Trophoblast cell (in vitro differentiated cells and primary cell): Measurements from ENCODE around the gene PRPSAP1.

ENCODE experiments used
- DNase-seq, 2 donors: peaks; one replicate each; pipeline ENCODE4 v3.0.0-alpha.2; 2016
- H2AFZ ChIP-seq: 2 replicates; pipeline ENCODE4 v1.6.1; 2013; ENCODE audit warnings: low read length, moderate library complexity, mild to moderate bottlenecking; ENCODE audit not compliant: insufficient read depth, poor library complexity
- H2AK5ac ChIP-seq: 2 replicates; pipeline ENCODE4 v1.6.1; 2013; ENCODE audit warnings: mild to moderate bottlenecking, low read length
- H2BK120ac ChIP-seq: 2 replicates; pipeline ENCODE4 v1.6.1; 2013; ENCODE audit warnings: low read length, mild to moderate bottlenecking, moderate library complexity; ENCODE audit not compliant: insufficient read depth, poor library complexity
- H2BK12ac ChIP-seq: 2 replicates; pipeline ENCODE4 v1.6.1; 2013; ENCODE audit warnings: mild to moderate bottlenecking, low read length, moderate library complexity
- H2BK5ac ChIP-seq: 2 replicates; pipeline ENCODE4 v1.6.1; 2013; ENCODE audit warnings: low read length, low read depth, moderate library complexity, mild to moderate bottlenecking; ENCODE audit not compliant: poor library complexity
- H3K14ac ChIP-seq: 2 replicates; pipeline ENCODE4 v1.6.1; 2013; ENCODE audit warnings: mild to moderate bottlenecking, low read length
- H3K18ac ChIP-seq: 2 replicates; pipeline ENCODE4 v1.6.1; 2013; ENCODE audit warnings: mild to moderate bottlenecking, low read length
- H3K23ac ChIP-seq: 2 replicates; pipeline ENCODE4 v1.6.1; 2013; ENCODE audit warnings: low read length
- H3K27ac ChIP-seq: 2 replicates; pipeline ENCODE4 v1.5.1; 2013; ENCODE audit warnings: low read depth, mild to moderate bottlenecking, inconsistent platforms, low read length, moderate library complexity
- H3K27me3 ChIP-seq: 2 replicates; pipeline ENCODE4 v1.6.1; 2013; ENCODE audit warnings: inconsistent platforms, mild to moderate bottlenecking, low read length, moderate library complexity; ENCODE audit not compliant: insufficient read depth
- H3K36me3 ChIP-seq, 2 experiments: 1 replicate in 1 of 2; 2 replicates in 1 of 2; pipeline ENCODE4 v1.6.1; 2013; ENCODE audit warnings: low read length in 2 of 2, mild to moderate bottlenecking in 2 of 2, moderate library complexity in 1 of 2; ENCODE audit not compliant: insufficient read depth in 2 of 2, control insufficient read depth in 1 of 2
- H3K4ac ChIP-seq: 2 replicates; pipeline ENCODE4 v1.6.1; 2013; ENCODE audit warnings: low read depth, mild to moderate bottlenecking, low read length, moderate library complexity
- H3K4me1 ChIP-seq, 2 experiments: 1 replicate in 1 of 2; 2 replicates in 1 of 2; pipeline ENCODE4 v1.6.1; 2013; ENCODE audit warnings: low read length in 2 of 2, mild to moderate bottlenecking in 2 of 2, moderate library complexity in 1 of 2; ENCODE audit not compliant: insufficient read depth in 2 of 2, control insufficient read depth in 1 of 2
- H3K4me2 ChIP-seq: 2 replicates; pipeline ENCODE4 v1.6.1; 2013; ENCODE audit warnings: inconsistent platforms, mild to moderate bottlenecking, low read length, moderate library complexity
- H3K4me3 ChIP-seq: 2 replicates; pipeline ENCODE4 v1.5.1; 2013; ENCODE audit warnings: mild to moderate bottlenecking, low read depth, low read length, inconsistent platforms
- H3K79me1 ChIP-seq: one replicate; pipeline ENCODE4 v1.6.1; 2013; ENCODE audit warnings: low read length
- H3K79me2 ChIP-seq: 2 replicates; pipeline ENCODE4 v1.6.1; 2013; ENCODE audit warnings: low read length, mild to moderate bottlenecking; ENCODE audit not compliant: control insufficient read depth, insufficient read depth, poor library complexity
- H3K9ac ChIP-seq: 2 replicates; pipeline ENCODE4 v1.6.1; 2013; ENCODE audit warnings: mild to moderate bottlenecking, low read length
- H3K9me3 ChIP-seq: 2 replicates; pipeline ENCODE4 v1.6.1; 2013; ENCODE audit warnings: low read depth, mild to moderate bottlenecking, control low read depth, inconsistent platforms, low read length; ENCODE audit not compliant: insufficient read depth
- H4K12ac ChIP-seq: 2 replicates; pipeline ENCODE4 v1.6.1; 2013; ENCODE audit warnings: low read depth, mild to moderate bottlenecking, low read length, moderate library complexity
- H4K8ac ChIP-seq: 2 replicates; pipeline ENCODE4 v1.6.1; 2013; ENCODE audit warnings: low read depth, mild to moderate bottlenecking, low read length, moderate library complexity
- H4K91ac ChIP-seq: one replicate; pipeline ENCODE4 v1.6.1; 2013; ENCODE audit warnings: low read depth, mild to moderate bottlenecking, low read length, moderate library complexity
- WGBS: extraction: QIAGEN DNeasy Blood & Tissue Kit; methylation state at CpG from one replicate; pipeline ENCODE4 v1.1.7; 2013; ENCODE audit warnings: missing lambda C conversion rate; ENCODE audit not compliant: insufficient read length, insufficient coverage; ENCODE audit errors: extremely low coverage; 5-methylcytosine and 5-hydroxymethylcytosine counted together

The PRPSAP1 gene

DNA sequence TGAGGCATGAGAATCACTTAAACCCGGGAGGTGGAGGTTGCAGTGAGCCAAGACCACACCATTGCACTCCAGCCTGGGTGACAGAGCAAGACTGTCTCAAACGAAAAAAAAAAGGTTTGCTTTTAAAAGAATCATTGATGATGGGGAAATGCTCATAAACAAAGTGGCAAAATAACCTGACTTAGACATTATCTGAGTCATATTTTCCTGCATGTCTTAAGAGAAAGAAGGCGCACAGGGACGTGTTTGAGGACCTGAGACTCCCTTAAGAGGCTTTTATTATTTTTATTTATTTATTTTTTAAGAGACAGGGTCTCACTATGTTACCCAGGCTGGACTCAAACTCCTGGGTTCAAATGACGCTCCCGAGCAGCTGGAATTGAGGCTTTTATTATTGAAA is 5.7 kb upstream of the PRPSAP1 start:
- Histone ChIP-seq H3K18ac (no peak overlapping the region), H2BK120ac (no peak overlapping the region), H2BK12ac (no peak overlapping the region), H2AFZ (no peak overlapping the region), H3K23ac (no peak overlapping the region), H4K8ac (no peak overlapping the region), H4K12ac (no peak overlapping the region), H3K79me1 (peaks cover under 1% of the 10 kb centered on the region), H3K27ac (no peak overlapping the region), H3K9ac (no peak overlapping the region), H4K91ac (no peak overlapping the region), H3K4me1 (peaks cover 0 to under 1% of the 10 kb centered on the region in 2 experiments), H3K36me3 (no peaks in the 10 kb centered on the region), H2BK5ac (no peak overlapping the region), H3K4me3 (no peak overlapping the region), H3K4ac (no peak overlapping the region), H2AK5ac (no peak overlapping the region), H3K79me2 (no peaks in the 10 kb centered on the region), H3K9me3 (no peaks in the 10 kb centered on the region), H3K27me3 (no peaks in the 10 kb centered on the region), H3K14ac (no peak overlapping the region), H3K4me2 (no peak overlapping the region)
- peak in 1 of 2 donors; percentile 52 for DNase-seq
- WGBS, result no CpG with 5 or more reads among the region's 6 CpGs

DNA sequence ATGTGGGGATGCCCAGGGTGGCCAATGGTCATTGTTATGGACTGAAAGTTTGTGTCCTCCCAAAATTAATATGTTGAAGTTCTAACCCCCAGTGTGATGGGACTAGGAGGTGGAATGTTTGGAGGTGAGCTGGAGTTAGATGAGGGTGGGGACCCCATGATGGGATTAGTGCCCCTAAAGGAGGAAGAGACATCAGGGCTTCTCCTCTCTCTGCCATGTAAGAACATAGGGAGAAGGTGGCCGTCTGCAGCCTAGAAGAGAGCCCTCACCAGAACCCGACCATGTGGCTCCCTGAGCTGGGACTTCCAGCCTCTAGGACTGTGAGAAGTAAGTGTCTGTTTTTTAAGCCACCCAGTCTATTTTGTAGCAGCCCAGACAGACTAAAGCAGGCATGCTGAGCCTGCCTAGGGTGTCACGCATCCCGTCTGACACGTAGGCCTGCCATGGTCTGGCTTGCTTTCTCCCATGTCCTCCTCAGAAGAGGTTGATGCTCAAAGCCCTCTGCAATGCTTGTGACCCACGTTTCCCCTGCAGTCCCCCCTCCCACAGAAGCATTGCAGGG is 4.0 kb upstream of the PRPSAP1 start:
- no peak overlapping the region for H3K4ac ChIP-seq
- H3K4me2 ChIP-seq, result no peak overlapping the region
- H3K18ac ChIP-seq, result no peak overlapping the region
- no CpG with 5 or more reads among the region's 6 CpGs for WGBS
- no peak overlapping the region for H2BK120ac ChIP-seq
- H3K79me2 ChIP-seq, result peaks cover 8% of the 10 kb centered on the region
- no peak overlapping the region for H4K8ac ChIP-seq
- no peak overlapping the region for H4K91ac ChIP-seq
- peaks cover 9% of the 10 kb centered on the region for H3K79me1 ChIP-seq
- H3K4me1 ChIP-seq, result peaks cover 0 to 5% of the 10 kb centered on the region in 2 experiments
- no peak overlapping the region for H2AK5ac ChIP-seq
- no peak for DNase-seq
- H3K23ac ChIP-seq, result no peak overlapping the region
- no peak overlapping the region for H3K9ac ChIP-seq
- no peaks in the 10 kb centered on the region for H3K27me3 ChIP-seq
- H3K4me3 ChIP-seq, result no peak overlapping the region
- H2BK5ac ChIP-seq, result no peak overlapping the region
- no peak overlapping the region for H2AFZ ChIP-seq
- no peaks in the 10 kb centered on the region for H3K9me3 ChIP-seq
- H3K14ac ChIP-seq, result no peak overlapping the region
- no peak overlapping the region for H2BK12ac ChIP-seq
- H3K27ac ChIP-seq, result no peak overlapping the region
- no peaks in the 10 kb centered on the region for H3K36me3 ChIP-seq
- no peak overlapping the region for H4K12ac ChIP-seq

DNA sequence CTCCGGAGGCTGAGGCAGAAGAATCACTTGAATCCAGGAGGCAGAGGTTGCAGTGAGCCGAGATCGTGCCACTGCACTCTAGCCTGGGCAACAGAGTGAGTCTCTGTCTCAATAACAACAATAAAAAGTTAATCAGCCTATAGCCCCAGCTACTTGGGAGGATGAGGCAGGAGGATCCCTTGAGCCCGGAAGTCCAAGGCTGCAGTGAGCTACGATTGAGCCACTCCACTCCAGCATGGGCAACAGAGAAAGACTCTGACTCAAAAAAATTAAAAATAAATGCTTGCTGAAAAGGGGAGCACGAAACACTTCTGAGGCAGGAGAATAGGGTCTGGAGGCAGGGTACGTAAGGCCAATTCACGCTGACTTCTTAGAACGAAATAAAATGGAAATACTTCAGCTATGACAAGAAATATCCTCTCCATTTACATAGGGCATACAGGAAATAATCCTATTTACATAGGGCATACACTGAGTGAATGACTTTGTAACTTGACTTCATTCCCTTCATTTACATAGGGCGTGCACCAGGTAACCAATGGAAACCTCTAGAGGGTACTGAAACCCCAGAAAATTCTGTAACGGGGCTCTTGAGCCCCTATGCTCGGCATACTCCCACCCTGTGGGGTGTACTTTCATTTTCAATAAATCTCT is 3.2 kb upstream of the PRPSAP1 start:
- no peak overlapping the region for H4K8ac ChIP-seq
- no peaks in the 10 kb centered on the region for H3K36me3 ChIP-seq
- H3K4me2 ChIP-seq, result no peak overlapping the region
- H3K23ac ChIP-seq, result no peak overlapping the region
- H3K27ac ChIP-seq, result no peak overlapping the region
- no peak overlapping the region for H4K12ac ChIP-seq
- H3K27me3 ChIP-seq, result no peaks in the 10 kb centered on the region
- DNase-seq, result no peak
- no CpG with 5 or more reads among the region's 12 CpGs for WGBS
- no peak overlapping the region for H4K91ac ChIP-seq
- H2BK5ac ChIP-seq, result no peak overlapping the region
- H3K9ac ChIP-seq, result no peak overlapping the region
- no peak overlapping the region for H2BK120ac ChIP-seq
- H2AK5ac ChIP-seq, result no peak overlapping the region
- peaks cover 0 to 6% of the 10 kb centered on the region in 2 experiments for H3K4me1 ChIP-seq
- H3K18ac ChIP-seq, result no peak overlapping the region
- no peak overlapping the region for H2BK12ac ChIP-seq
- H3K4me3 ChIP-seq, result no peak overlapping the region
- H2AFZ ChIP-seq, result no peak overlapping the region
- no peaks in the 10 kb centered on the region for H3K9me3 ChIP-seq
- H3K14ac ChIP-seq, result no peak overlapping the region
- no peak overlapping the region for H3K4ac ChIP-seq
- H3K79me1 ChIP-seq, result peaks cover 9% of the 10 kb centered on the region
- peaks cover 8% of the 10 kb centered on the region for H3K79me2 ChIP-seq

DNA sequence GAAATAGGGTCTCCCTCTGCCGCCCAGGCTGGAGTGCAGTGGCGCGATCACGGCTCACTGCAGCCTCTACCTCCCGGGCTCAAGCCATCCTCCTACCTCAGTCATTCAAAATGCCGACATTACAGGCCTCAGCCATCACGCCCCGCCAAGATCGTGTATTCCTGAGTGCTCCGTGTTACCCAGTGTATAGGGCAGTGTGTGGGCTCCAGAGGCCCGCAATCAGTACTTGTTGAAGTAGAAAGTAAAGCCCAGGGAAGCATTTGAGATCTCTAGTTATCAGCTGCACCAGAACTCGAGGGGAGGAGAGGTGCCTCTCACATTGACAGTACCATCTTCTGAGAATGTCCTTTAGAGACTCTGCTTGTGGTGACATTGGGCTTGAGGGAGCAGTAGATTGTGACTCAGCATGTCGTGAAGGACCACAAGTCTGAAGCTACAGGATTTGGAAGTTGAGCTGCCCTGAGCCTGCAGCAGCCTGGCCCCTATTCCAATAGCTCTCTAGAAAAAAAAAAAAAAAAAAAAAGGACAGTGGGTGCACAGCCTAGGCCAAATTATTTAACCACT is 1.1 kb upstream of the PRPSAP1 start:
- Histone ChIP-seq H3K27ac (no peak overlapping the region), H3K79me2 (peaks cover 8% of the 10 kb centered on the region), H2AFZ (peak overlapping the region; percentile 1), H3K23ac (no peak overlapping the region), H3K36me3 (no peaks in the 10 kb centered on the region), H2BK5ac (no peak overlapping the region), H3K79me1 (peaks cover 9% of the 10 kb centered on the region), H3K4me1 (peaks cover 0 to 6% of the 10 kb centered on the region in 2 experiments), H2BK12ac (no peak overlapping the region), H3K27me3 (no peaks in the 10 kb centered on the region), H4K8ac (no peak overlapping the region), H2AK5ac (no peak overlapping the region), H3K14ac (no peak overlapping the region), H3K4ac (no peak overlapping the region), H2BK120ac (no peak overlapping the region), H3K18ac (no peak overlapping the region), H4K12ac (no peak overlapping the region), H4K91ac (no peak overlapping the region), H3K4me2 (no peak overlapping the region), H3K4me3 (no peak overlapping the region), H3K9me3 (no peaks in the 10 kb centered on the region), H3K9ac (no peak overlapping the region)
- no CpG with 5 or more reads among the region's 13 CpGs for WGBS
- no peak for DNase-seq
